ENCODE data around the gene GTPBP4.

GRCh38 chr10:1037098-1037497 is 48.9 kb downstream of the GTPBP4 start:
- no peak for TF ChIP-seq POLR2A (IDR thresholded peaks at IDR 0.05; ENCODE audit: low read depth, low read length)
- no peak for TF ChIP-seq POLR2AphosphoS5 (IDR thresholded peaks at IDR 0.05; ENCODE audit: low read depth, low read length)
- no peak for TF ChIP-seq PAX5 (IDR thresholded peaks at IDR 0.05; ENCODE audit: insufficient read depth, low read length, severe bottlenecking)
- no peak for TF ChIP-seq SPI1 (IDR thresholded peaks at IDR 0.05; ENCODE audit: low read depth, low read length)
- no peak for TF ChIP-seq TAF1 (IDR thresholded peaks at IDR 0.05; ENCODE audit: low read depth, low read length)
